ENCODE results near the gene VASH2. TPM values are rescaled to one million over a fixed set of nuclear protein-coding genes. Genes with fewer than 3 reads are reported as not detected.

VASH2 gene
- total RNA-seq, 1 donor from 2014 or later: 0.07 TPM

DNA sequence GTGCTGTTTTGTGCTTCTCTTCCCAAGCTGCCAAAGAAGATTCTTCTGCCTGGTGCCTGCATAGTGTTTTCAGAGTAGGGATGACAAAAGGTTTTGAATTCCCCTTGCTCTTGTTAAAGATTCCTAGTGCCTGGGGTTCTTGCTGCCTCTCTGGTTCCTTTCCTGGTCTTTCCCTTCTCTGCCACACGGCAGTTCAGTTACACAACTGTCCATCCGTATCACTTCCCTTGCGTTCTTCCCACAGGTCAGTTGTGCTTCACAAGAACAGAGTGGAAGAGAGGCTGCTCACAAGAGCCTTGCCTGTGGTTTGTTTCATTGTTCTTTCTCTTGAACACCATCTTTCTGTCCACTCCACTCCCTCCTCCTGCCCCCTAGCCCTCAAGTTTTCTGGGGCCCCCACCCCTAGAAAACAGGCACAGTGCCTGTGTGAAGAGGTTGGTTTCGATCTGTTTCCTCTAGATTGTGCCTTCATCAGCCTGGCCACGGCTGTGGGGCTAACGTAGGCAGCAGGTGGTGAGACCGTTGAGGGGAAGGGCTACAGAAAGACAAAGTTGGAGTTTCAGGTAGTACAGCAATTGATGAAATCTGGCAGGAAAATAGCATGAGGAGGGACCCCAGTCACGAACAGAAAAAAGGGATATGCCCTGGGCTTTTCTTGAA, 5.8 kb downstream of the VASH2 start:
- ChIA-PET CTCF (no interaction called here), POLR2A (no interaction called here)
- intact Hi-C loops (cut with micrococcal nuclease): no loop called here
- TF ChIP-seq, protein P1, sequence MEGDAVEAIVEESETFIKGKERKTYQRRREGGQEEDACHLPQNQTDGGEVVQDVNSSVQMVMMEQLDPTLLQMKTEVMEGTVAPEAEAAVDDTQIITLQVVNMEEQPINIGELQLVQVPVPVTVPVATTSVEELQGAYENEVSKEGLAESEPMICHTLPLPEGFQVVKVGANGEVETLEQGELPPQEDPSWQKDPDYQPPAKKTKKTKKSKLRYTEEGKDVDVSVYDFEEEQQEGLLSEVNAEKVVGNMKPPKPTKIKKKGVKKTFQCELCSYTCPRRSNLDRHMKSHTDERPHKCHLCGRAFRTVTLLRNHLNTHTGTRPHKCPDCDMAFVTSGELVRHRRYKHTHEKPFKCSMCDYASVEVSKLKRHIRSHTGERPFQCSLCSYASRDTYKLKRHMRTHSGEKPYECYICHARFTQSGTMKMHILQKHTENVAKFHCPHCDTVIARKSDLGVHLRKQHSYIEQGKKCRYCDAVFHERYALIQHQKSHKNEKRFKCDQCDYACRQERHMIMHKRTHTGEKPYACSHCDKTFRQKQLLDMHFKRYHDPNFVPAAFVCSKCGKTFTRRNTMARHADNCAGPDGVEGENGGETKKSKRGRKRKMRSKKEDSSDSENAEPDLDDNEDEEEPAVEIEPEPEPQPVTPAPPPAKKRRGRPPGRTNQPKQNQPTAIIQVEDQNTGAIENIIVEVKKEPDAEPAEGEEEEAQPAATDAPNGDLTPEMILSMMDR (IDR thresholded peaks at IDR 0.05): no peak
- Mint-ChIP-seq H3K4me3 (no peak overlapping the region), H3K27ac (no peak overlapping the region), H3K36me3 (ENCODE audit: low read depth) (no peaks in the 10 kb centered on the region), H3K9me3 (no peaks in the 10 kb centered on the region), H3K4me1 (peaks cover 5% of the 10 kb centered on the region), H3K27me3 (peaks cover 23% of the 10 kb centered on the region)
- DNase-seq: no peak
- no peak for ATAC-seq (ENCODE audit: low read depth)

- Mint-ChIP-seq H3K4me1 (peaks cover 3% of the 10 kb centered on the region), H3K36me3 (ENCODE audit: low read depth) (no peaks in the 10 kb centered on the region), H3K9me3 (no peaks in the 10 kb centered on the region), H3K27me3 (peaks cover 15% of the 10 kb centered on the region), H3K4me3 (no peak overlapping the region), H3K27ac (no peak overlapping the region)
- intact Hi-C loops (cut with micrococcal nuclease): no loop called here
- ATAC-seq (ENCODE audit: low read depth) (no peak), DNase-seq (no peak)
- POLR2A ChIA-PET: interaction anchor here (1.1 kb wide), 1 partner anchor 19 kb away, joined by 3 read pairs; no protein-coding TSS in a partner anchor
- TF ChIP-seq, protein P1 (IDR thresholded peaks at IDR 0.05): no peak
- CTCF ChIA-PET: no interaction called here
Observed at GRCh38 chr1:212957546-212957945, 7.2 kb downstream of the VASH2 start.

DNA sequence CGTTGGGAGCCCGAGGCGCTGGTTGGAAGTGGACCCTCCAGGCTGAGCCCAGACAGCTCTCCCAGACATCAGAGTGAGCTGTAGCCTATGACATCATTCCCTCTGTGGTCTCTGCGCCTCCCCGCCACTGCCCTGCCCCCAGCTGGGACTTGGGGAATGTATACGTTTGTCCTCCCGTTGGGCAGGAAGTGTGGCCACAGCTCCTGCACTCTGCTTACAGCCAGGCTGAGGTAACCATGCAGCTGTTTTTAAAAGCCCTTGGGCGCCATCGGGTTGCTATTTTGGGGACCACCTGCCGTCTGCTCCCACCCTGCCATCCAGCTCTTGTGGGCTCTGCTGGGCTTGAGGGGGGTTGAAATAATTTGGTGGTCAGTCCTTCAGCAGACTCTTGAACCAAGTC, 7.8 kb downstream of the VASH2 start:
- ChIA-PET CTCF (no interaction called here), POLR2A (interaction anchor here (0.6 to 1.1 kb wide), 2 partner anchors 18 to 101 kb away, joined by 3 read pairs; no protein-coding TSS in a partner anchor)
- Mint-ChIP-seq H3K27ac (no peak overlapping the region), H3K4me1 (peaks cover 3% of the 10 kb centered on the region), H3K4me3 (no peak overlapping the region), H3K27me3 (peaks cover 8% of the 10 kb centered on the region), H3K9me3 (no peaks in the 10 kb centered on the region), H3K36me3 (ENCODE audit: low read depth) (no peaks in the 10 kb centered on the region)
- ATAC-seq (ENCODE audit: low read depth): no peak
- no peak for DNase-seq
- intact Hi-C loops (cut with micrococcal nuclease): no loop called here
- TF ChIP-seq, protein P1 (IDR thresholded peaks at IDR 0.05): no peak

GRCh38 chr1:212959266-212960220, 9.2 kb downstream of the VASH2 start:
- CTCF ChIA-PET: no interaction called here
- Mint-ChIP-seq H3K27me3 (peaks cover 7% of the 10 kb centered on the region), H3K36me3 (ENCODE audit: low read depth) (no peaks in the 10 kb centered on the region), H3K4me3 (no peak overlapping the region), H3K9me3 (no peaks in the 10 kb centered on the region), H3K27ac (no peak overlapping the region), H3K4me1 (peaks cover 3% of the 10 kb centered on the region)
- ATAC-seq (ENCODE audit: low read depth) (no peak), DNase-seq (no peak)
- TF ChIP-seq, protein P1 (IDR thresholded peaks at IDR 0.05): no peak
- POLR2A ChIA-PET: no interaction called here
- intact Hi-C loops (cut with micrococcal nuclease): no loop called here

GRCh38 chr1:212960932-212961331, 10.6 kb downstream of the VASH2 start:
- Mint-ChIP-seq H3K4me3 (no peak overlapping the region), H3K27me3 (peaks cover 7% of the 10 kb centered on the region), H3K27ac (no peak overlapping the region), H3K9me3 (no peaks in the 10 kb centered on the region), H3K4me1 (peaks cover 3% of the 10 kb centered on the region), H3K36me3 (ENCODE audit: low read depth) (no peaks in the 10 kb centered on the region)
- ChIA-PET CTCF (no interaction called here), POLR2A (no interaction called here)
- ATAC-seq (ENCODE audit: low read depth): no peak
- DNase-seq: no peak
- TF ChIP-seq, protein P1 (IDR thresholded peaks at IDR 0.05): no peak
- intact Hi-C loops (cut with micrococcal nuclease): no loop called here
